A549 (cell line): Measurements from ENCODE around the gene STXBP6. TPM values are rescaled to one million over a fixed set of nuclear protein-coding genes. Genes with fewer than 3 reads are reported as not detected.

Experiments
- ATAC-seq, 2 experiments: fragments of 200-7000 bp in 1 of 2; fragments of >200 bp in 1 of 2; cut with Nextera tagmentation in 1 of 2; cut with Tn5 transposase in 1 of 2; 3 replicates each; pipeline versions ENCODE4 v1.8.0 to v1.9.1; 2018 to 2020; ENCODE audit warnings: mild to moderate bottlenecking in 1 of 2, moderate library complexity in 1 of 2
- CTCF ChIA-PET: fragments of 300-600 bp; sonication (Branson Sonifier 250); formaldehyde crosslinking; extraction: SDS; loops from one replicate; lab custom pipeline; 2021; ENCODE audit warnings: antibody characterized with exemption, inconsistent platforms; lab: Yijun Ruan, JAX
- POLR2A ChIA-PET: fragments of 350-600 bp; formaldehyde crosslinking; extraction: SDS; loops from one replicate; lab custom pipeline; 2021; ENCODE audit warnings: antibody characterized with exemption, inconsistent platforms; lab: Yijun Ruan, JAX
- DNase-seq, 2 experiments: peaks; one replicate each; pipeline versions ENCODE4 v3.0.0 to v3.0.0-alpha.2; 2011 to 2016; ENCODE audit warnings: low read depth in 1 of 2, low spot score in 1 of 2
- FAIRE-seq: peaks from 2 replicates; lab custom pipeline; 2011; peaks lifted over from hg19 to GRCh38; lab: Jason Lieb, UNC
- H3K27ac ChIP-seq, 2 experiments: fragments of >200 bp; sonication (Bioruptor Twin); formaldehyde crosslinking; 3 replicates each; pipeline ENCODE4 v1.5.1; 2016 to 2017
- H3K4me1 ChIP-seq: fragments of >200 bp; sonication (Bioruptor Twin); formaldehyde crosslinking; 3 replicates; pipeline ENCODE4 v1.6.1; 2016
- H3K4me2 ChIP-seq: fragments of >200 bp; sonication (Bioruptor Twin); formaldehyde crosslinking; 3 replicates; pipeline ENCODE4 v1.6.1; 2016
- H3K4me3 ChIP-seq: fragments of >200 bp; sonication (Bioruptor Twin); formaldehyde crosslinking; 3 replicates; pipeline ENCODE4 v1.5.1; 2016
- H3K9me3 ChIP-seq: fragments of >200 bp; sonication (Bioruptor Twin); formaldehyde crosslinking; 3 replicates; pipeline ENCODE4 v1.6.1; 2016
- ATOH8 ChIP-seq: fragments of 250-450 bp; sonication (Bioruptor Pico); IDR thresholded peaks from 2 replicates; pipeline ENCODE4 v1.5.0; 2020; ENCODE audit warnings: low read depth, mild to moderate bottlenecking, moderate library complexity
- BCL3 ChIP-seq: fragments of >200 bp; sonication (Bioruptor Twin); formaldehyde crosslinking; IDR thresholded peaks from 3 replicates; pipeline ENCODE4 v1.6.1; 2016
- BHLHE40 ChIP-seq: IDR thresholded peaks from 2 replicates; pipeline ENCODE4 v1.6.1; 2012; ENCODE audit warnings: low read depth, low read length, inconsistent platforms
- CBX2 ChIP-seq: fragments of 200-600 bp; sonication (generic); IDR thresholded peaks from 2 replicates; pipeline ENCODE4 v1.6.1; 2016; ENCODE audit warnings: low read depth, mild to moderate bottlenecking, borderline replicate concordance
- E2F6 ChIP-seq: IDR thresholded peaks from 2 replicates; pipeline ENCODE4 v1.6.1; 2012; ENCODE audit warnings: low read depth, borderline replicate concordance
- EP300 ChIP-seq, 2 experiments: fragments of >200 bp; sonication (Bioruptor Twin); formaldehyde crosslinking; IDR thresholded peaks; 2 replicates in 1 of 2; 3 replicates in 1 of 2; pipeline ENCODE4 v1.6.1; 2016 to 2017
- FOSL2 ChIP-seq, 2 experiments: fragments of 450-650 bp in 1 of 2; fragments of >200 bp in 1 of 2; sonication (Bioruptor Twin) in 1 of 2; formaldehyde crosslinking; IDR thresholded peaks; 2 replicates each; pipeline versions ENCODE4 v1.5.0 to v1.6.1; 2016 to 2020; ENCODE audit warnings: mild to moderate bottlenecking in 1 of 2, moderate library complexity in 1 of 2
- GATA3 ChIP-seq: IDR thresholded peaks from 2 replicates; pipeline ENCODE4 v1.6.1; 2012; ENCODE audit warnings: borderline replicate concordance
- HES2 ChIP-seq: fragments of >200 bp; sonication (Bioruptor Twin); formaldehyde crosslinking; IDR thresholded peaks from 2 replicates; pipeline ENCODE4 v1.6.1; 2016
- JUN ChIP-seq, 2 experiments: fragments of >200 bp; sonication (Bioruptor Twin); formaldehyde crosslinking; IDR thresholded peaks; 2 replicates in 1 of 2; 3 replicates in 1 of 2; pipeline ENCODE4 v1.6.1; 2016 to 2017
- NFE2L2 ChIP-seq: fragments of 150-350 bp; conservative IDR thresholded peaks from 2 replicates; pipeline ENCODE4 v1.6.1; 2014; ENCODE audit warnings: low read length
- NPAS2 ChIP-seq: fragments of 250-450 bp; sonication (Bioruptor Pico); IDR thresholded peaks from 2 replicates; pipeline ENCODE4 v1.8.0; 2022; ENCODE audit warnings: mild to moderate bottlenecking, moderate library complexity, borderline replicate concordance
- NR3C1 ChIP-seq: fragments of >200 bp; sonication (Bioruptor Twin); formaldehyde crosslinking; IDR thresholded peaks from 3 replicates; pipeline ENCODE4 v1.6.1; 2017
- REST ChIP-seq: fragments of 200-600 bp; sonication (generic); IDR thresholded peaks from 2 replicates; pipeline ENCODE4 v1.6.1; 2016; ENCODE audit warnings: antibody characterized with exemption, mild to moderate bottlenecking, moderate library complexity
- USF2 ChIP-seq: fragments of 450-650 bp; IDR thresholded peaks from 2 replicates; pipeline ENCODE4 v1.6.1; 2014; ENCODE audit warnings: antibody characterized with exemption
- ZNF302 ChIP-seq: fragments of 250-450 bp; sonication (Bioruptor Pico); IDR thresholded peaks from 2 replicates; pipeline ENCODE4 v1.9.0; 2021; ENCODE audit warnings: inconsistent platforms, mild to moderate bottlenecking, moderate library complexity
- ZSCAN20 ChIP-seq: fragments of 250-450 bp; sonication (Bioruptor Pico); IDR thresholded peaks from 2 replicates; pipeline ENCODE4 v1.8.0; 2022; ENCODE audit warnings: mild to moderate bottlenecking, moderate library complexity
- WGBS: methylation state at CpG from one replicate; pipeline ENCODE4 v1.1.6; 2017; ENCODE audit errors: missing lambda C conversion rate; 5-methylcytosine and 5-hydroxymethylcytosine counted together
- polyA plus RNA-seq, 4 experiments: library from polyadenylated mRNA; depleted of rRNA in 3 of 4; stranded (reverse); fragments of >200 nt; fragmentation: RNase III in 1 of 4; extraction: RNeasy Plus Mini Kit Qiagen cat#74134 plus additional on column Dnase treatment in 1 of 4; gene quantifications; 2 replicates in 3 of 4; 3 replicates in 1 of 4; pipeline ENCODE4 v1.2.3, GENCODE V29; 2011 to 2017

Gene STXBP6
- polyA plus RNA-seq, 2 of the 4 experiments (the other 2 are of a cell fraction) = 1.7 to 6.3 TPM

- TF ChIP-seq BHLHE40 (no peak), FOSL2 (IDR thresholded peaks at IDR 0.05) (no peak), FOSL2 (CRISPR knock-in tag; IDR thresholded peaks at IDR 0.05) (no peak), E2F6 (no peak)
These were observed 90.1 kb downstream of the STXBP6 start (continued) for GRCh38 chr14:24959791-24960331.

- 22% methylated on average over 1 of the region's 1 CpG for WGBS
These were observed 91.7 kb downstream of the STXBP6 start for GRCh38 chr14:24958271-24958670.

GRCh38 chr14:24957814-24958213, 92.1 kb downstream of the STXBP6 start:
- ATAC-seq (no peak), DNase-seq (no peak), FAIRE-seq (no peak)
- H3K4me1 ChIP-seq = 0 out of 3 replicates have a peak, but pooled peaks cover 4% of the 10 kb centered on the region
- TF ChIP-seq ZNF302 (CRISPR knock-in tag) = no peak
- TF ChIP-seq NFE2L2 = no peak
- no peaks in the 10 kb centered on the region for H3K9me3 ChIP-seq
- no peak overlapping the region for H3K4me2 ChIP-seq
- ChIA-PET POLR2A (no interaction called here), CTCF (no interaction called here)
- H3K27ac ChIP-seq = no peak overlapping the region
- 92% methylated on average over 1 of the region's 1 CpG for WGBS
- no peak overlapping the region for H3K4me3 ChIP-seq

More at GRCh38 chr14:24958271-24958670, 91.7 kb downstream of the STXBP6 start:
- ChIA-PET POLR2A (no interaction called here), CTCF (no interaction called here)
- Histone ChIP-seq H3K4me3 (no peak overlapping the region), H3K4me1 (0 out of 3 replicates have a peak, but pooled peaks cover 4% of the 10 kb centered on the region), H3K4me2 (no peak overlapping the region)
- FAIRE-seq = no peak
- ATAC-seq = no peak
- DNase-seq = no peak
- TF ChIP-seq CBX2 = no peak
- TF ChIP-seq NR3C1 = no peak
- no peak for TF ChIP-seq GATA3
- no peak for TF ChIP-seq BCL3
- no peak for TF ChIP-seq USF2
- no peak for TF ChIP-seq NPAS2
- TF ChIP-seq BHLHE40 = no peak
- no peak for TF ChIP-seq HES2
- TF ChIP-seq, all 56 proteins: peak for 0
- Histone ChIP-seq H3K9me3 (no peaks in the 10 kb centered on the region), H3K27ac (no peak overlapping the region)

GRCh38 chr14:24956104-24956503, 93.8 kb downstream of the STXBP6 start:
- DNase-seq (no peak), ATAC-seq (no peak), FAIRE-seq (no peak)
- no peaks in the 10 kb centered on the region for H3K9me3 ChIP-seq
- no peak for TF ChIP-seq ATOH8 (CRISPR knock-in tag)
- TF ChIP-seq ZSCAN20 (CRISPR knock-in tag) = no peak
- no peak for TF ChIP-seq JUN (IDR thresholded peaks at IDR 0.05)
- no peak for TF ChIP-seq REST
- no peak for TF ChIP-seq EP300 (IDR thresholded peaks at IDR 0.05)
- no peak overlapping the region for H3K4me3 ChIP-seq
- POLR2A ChIA-PET = no interaction called here
- H3K4me2 ChIP-seq = no peak overlapping the region
- CTCF ChIA-PET = no interaction called here
- 0 out of 3 replicates have a peak, but pooled peaks cover 4% of the 10 kb centered on the region for H3K4me1 ChIP-seq
- WGBS = 62% methylated on average over 4 of the region's 4 CpGs
- no peak overlapping the region for H3K27ac ChIP-seq
